ENCODE results near the gene SPDL1. TPM values are rescaled to one million over a fixed set of nuclear protein-coding genes. Genes with fewer than 3 reads are reported as not detected.

Gene SPDL1
- total and polyA plus RNA-seq, 3 experiments from 2014 or later, result 6.6 to 43.1 (median 39.1) TPM

DNA sequence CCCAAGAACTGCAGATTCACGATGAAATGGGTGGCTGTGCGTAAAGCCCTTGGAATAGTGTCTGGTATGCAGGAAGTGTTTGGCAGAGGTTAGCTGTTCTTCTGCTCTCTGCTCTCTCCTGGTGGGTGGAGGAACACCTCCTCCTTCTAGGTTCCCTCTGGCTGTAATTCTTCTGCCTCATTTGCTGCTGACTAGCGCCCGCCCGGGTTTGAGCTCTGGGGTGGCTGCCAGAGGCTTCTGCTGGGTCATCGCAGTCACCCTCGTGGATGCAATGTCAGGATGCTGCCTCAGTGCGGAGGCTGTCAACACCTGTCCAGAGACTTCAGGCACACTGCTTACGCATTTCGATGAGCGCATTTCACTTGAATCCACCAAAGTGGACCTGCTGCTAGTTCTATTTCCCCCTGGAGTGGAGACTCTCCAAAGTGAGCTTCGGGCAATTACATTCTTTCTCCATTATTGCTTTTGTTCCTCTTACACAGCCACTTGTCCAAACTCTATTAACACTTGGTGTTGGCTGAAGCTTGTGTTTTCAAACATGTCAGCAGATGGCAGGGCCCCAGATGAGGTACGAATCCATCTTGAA lies 65.2 kb downstream of the SPDL1 start:
- Mint-ChIP-seq H3K27ac (peak overlapping the region; percentile 38 to 99 (median 92)), H3K9me3 (no peaks in the 10 kb centered on the region), H3K4me1 (peaks cover 94 to 100% (median 99%) of the 10 kb centered on the region in 3 donors), H3K36me3 (peaks cover 0 to 32% (median 9%) of the 10 kb centered on the region in 3 donors), H3K4me3 (peak overlapping the region in 5 of 7 donors; percentile 30 to 89 (median 68)), H3K27me3 (no peaks in the 10 kb centered on the region)
- H3K9me3 ChIP-seq (ENCODE audit: low read length), result no peaks in the 10 kb centered on the region
- H3K4me3 ChIP-seq (ENCODE audit: low read length), result no peak overlapping the region
- H3K4me1 ChIP-seq (ENCODE audit: insufficient read depth, low read length), result peaks cover 69% of the 10 kb centered on the region
- H3K27ac ChIP-seq (ENCODE audit: low read depth, low read length), result no peak overlapping the region
- CTCF ChIA-PET, result interaction anchor here (1.2 kb wide), 1 partner anchor 11 kb away, joined by 4 read pairs; no protein-coding TSS in a partner anchor
- no peak for DNase-seq
- POLR2A ChIA-PET, result interaction anchor here (0.6 kb wide), 1 partner anchor 51 kb away, joined by 3 read pairs; no protein-coding TSS in a partner anchor
- peaks cover 3% of the 10 kb centered on the region for H3K36me3 ChIP-seq (ENCODE audit: insufficient read depth, low read length)
- no peaks in the 10 kb centered on the region for H3K27me3 ChIP-seq (ENCODE audit: insufficient read depth, low read length, poor library complexity, severe bottlenecking)

DNA sequence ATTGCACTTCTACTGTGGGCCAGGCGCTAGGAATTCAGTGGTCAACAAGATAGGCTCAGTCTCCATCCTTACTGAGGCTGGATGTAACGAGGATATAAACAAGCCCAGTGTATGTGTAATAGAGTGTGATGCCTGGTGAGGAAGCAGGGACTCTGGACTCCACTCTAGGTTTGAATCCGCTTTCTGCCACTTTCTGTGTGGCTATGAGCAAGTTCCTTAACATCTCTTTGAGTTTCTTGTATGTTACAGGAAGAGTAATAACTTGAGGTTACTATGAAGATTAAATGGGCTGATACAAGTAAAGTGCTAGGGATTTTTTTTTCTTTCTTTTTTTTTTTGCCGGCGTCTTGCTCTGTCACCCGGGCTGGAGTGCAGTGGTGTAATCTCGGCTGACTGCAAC lies 65.9 kb downstream of the SPDL1 start:
- Histone ChIP-seq H3K27ac (ENCODE audit: low read depth, low read length) (no peak overlapping the region), H3K4me1 (ENCODE audit: insufficient read depth, low read length) (peaks cover 72% of the 10 kb centered on the region), H3K27me3 (ENCODE audit: insufficient read depth, low read length, poor library complexity, severe bottlenecking) (no peaks in the 10 kb centered on the region), H3K36me3 (ENCODE audit: insufficient read depth, low read length) (peaks cover 6% of the 10 kb centered on the region), H3K4me3 (ENCODE audit: low read length) (no peak overlapping the region), H3K9me3 (ENCODE audit: low read length) (no peaks in the 10 kb centered on the region)
- Mint-ChIP-seq H3K36me3 (peaks cover 0 to 35% (median 9%) of the 10 kb centered on the region in 3 donors), H3K4me3 (peak overlapping the region; percentile 5 to 89 (median 67)), H3K4me1 (peaks cover 97 to 100% (median 99%) of the 10 kb centered on the region in 3 donors), H3K9me3 (no peaks in the 10 kb centered on the region), H3K27me3 (no peaks in the 10 kb centered on the region), H3K27ac (peak overlapping the region; percentile 73 to 99 (median 92))
- peak in 2 of 5 donors; percentile 15 to 34 for DNase-seq
- CTCF ChIA-PET, result interaction anchor here (1.2 kb wide), 1 partner anchor 12 kb away, joined by 4 read pairs; no protein-coding TSS in a partner anchor
- POLR2A ChIA-PET, result no interaction called here

GRCh38 chr5:169650701-169651331 lies 67.2 kb downstream of the SPDL1 start:
- H3K9me3 Mint-ChIP-seq, result no peaks in the 10 kb centered on the region
- H3K27ac Mint-ChIP-seq, result peak overlapping the region; percentile 89 to 99 (median 92)
- Histone ChIP-seq H3K9me3 (ENCODE audit: low read length) (no peaks in the 10 kb centered on the region), H3K4me1 (ENCODE audit: insufficient read depth, low read length) (peaks cover 85% of the 10 kb centered on the region), H3K36me3 (ENCODE audit: insufficient read depth, low read length) (peaks cover 18% of the 10 kb centered on the region), H3K27ac (ENCODE audit: low read depth, low read length) (peak overlapping the region; percentile 28), H3K27me3 (ENCODE audit: insufficient read depth, low read length, poor library complexity, severe bottlenecking) (no peaks in the 10 kb centered on the region), H3K4me3 (ENCODE audit: low read length) (no peak overlapping the region)
- peak overlapping the region; percentile 45 to 84 (median 75) for H3K4me3 Mint-ChIP-seq
- no peak for DNase-seq
- peaks cover 0 to 42% (median 12%) of the 10 kb centered on the region in 3 donors for H3K36me3 Mint-ChIP-seq
- H3K27me3 Mint-ChIP-seq, result no peaks in the 10 kb centered on the region
- POLR2A ChIA-PET, result interaction anchor here (0.6 to 0.9 kb wide), 2 partner anchors 13 to 14 kb away, joined by 3 read pairs; no protein-coding TSS in a partner anchor
- H3K4me1 Mint-ChIP-seq, result peaks cover 98 to 100% (median 100%) of the 10 kb centered on the region in 3 donors
- CTCF ChIA-PET, result interaction anchor here (0.9 to 1.1 kb wide), 2 partner anchors 13 to 14 kb away, joined by 3 read pairs; partner anchors contain the start of gene DOCK2

DNA sequence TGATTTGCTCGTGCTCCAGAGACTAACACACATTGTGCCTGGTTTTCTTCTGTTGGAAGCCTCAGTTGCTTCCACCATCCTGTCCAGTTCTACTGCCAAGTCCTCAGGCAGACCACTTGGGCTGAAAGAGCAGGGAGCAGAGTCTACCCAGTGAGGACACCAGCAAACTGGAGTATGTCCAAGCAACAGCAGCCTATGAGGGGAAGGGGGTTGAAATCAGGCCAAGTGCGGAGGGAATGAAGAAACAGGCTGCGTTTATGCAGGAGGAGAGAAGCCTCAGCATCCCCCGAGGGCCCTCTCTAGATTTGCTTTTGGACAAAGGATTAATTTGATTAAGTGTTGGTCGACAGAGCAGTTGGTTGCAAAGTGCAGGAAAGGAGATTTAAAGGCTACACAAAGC lies 68.0 kb downstream of the SPDL1 start:
- Mint-ChIP-seq H3K4me1 (peaks cover 98 to 100% (median 100%) of the 10 kb centered on the region in 3 donors), H3K27ac (peak overlapping the region; percentile 89 to 99 (median 92)), H3K4me3 (peak overlapping the region in 6 of 7 donors; percentile 45 to 77 (median 74)), H3K9me3 (no peaks in the 10 kb centered on the region), H3K36me3 (peaks cover 0 to 45% (median 10%) of the 10 kb centered on the region in 3 donors), H3K27me3 (no peaks in the 10 kb centered on the region)
- H3K36me3 ChIP-seq (ENCODE audit: insufficient read depth, low read length), result peaks cover 18% of the 10 kb centered on the region
- peak overlapping the region; percentile 32 for H3K4me3 ChIP-seq (ENCODE audit: low read length)
- ChIA-PET CTCF (interaction anchor here (1.1 to 1.6 kb wide), 2 partner anchors 14 to 20 kb away, joined by 3 read pairs; no protein-coding TSS in a partner anchor), POLR2A (interaction anchor here (0.6 to 0.9 kb wide), 2 partner anchors 14 to 15 kb away, joined by 3 read pairs; no protein-coding TSS in a partner anchor)
- DNase-seq, result no peak
- H3K9me3 ChIP-seq (ENCODE audit: low read length), result no peaks in the 10 kb centered on the region
- H3K4me1 ChIP-seq (ENCODE audit: insufficient read depth, low read length), result peaks cover 88% of the 10 kb centered on the region
- H3K27me3 ChIP-seq (ENCODE audit: insufficient read depth, low read length, poor library complexity, severe bottlenecking), result no peaks in the 10 kb centered on the region
- H3K27ac ChIP-seq (ENCODE audit: low read depth, low read length), result peak overlapping the region; percentile 28

DNA sequence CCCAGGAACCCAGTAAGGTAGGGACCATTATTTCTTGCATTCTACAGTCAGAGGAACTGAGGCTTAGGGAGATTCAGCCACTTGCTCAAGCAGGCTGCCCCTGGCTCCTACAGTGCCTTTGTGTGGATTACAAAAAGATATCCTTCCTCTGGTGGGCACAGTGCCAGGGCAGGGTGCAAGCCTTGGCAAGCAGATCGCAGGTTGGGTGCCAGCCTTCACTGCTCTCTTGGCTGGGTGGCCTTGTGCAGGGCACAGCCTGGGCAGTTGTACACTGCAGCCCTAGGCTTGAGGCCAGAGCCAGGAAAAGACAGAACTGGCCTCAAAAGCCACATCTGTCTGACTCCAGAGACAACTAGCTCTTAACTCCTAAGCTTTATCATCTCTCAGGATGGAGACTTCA lies 68.5 kb downstream of the SPDL1 start:
- H3K4me1 Mint-ChIP-seq, result peaks cover 98 to 100% (median 100%) of the 10 kb centered on the region in 3 donors
- no peak overlapping the region for H3K4me3 ChIP-seq (ENCODE audit: low read length)
- DNase-seq, result no peak
- peak overlapping the region in 3 of 7 donors; percentile 11 to 73 (median 23) for H3K4me3 Mint-ChIP-seq
- H3K36me3 Mint-ChIP-seq, result peaks cover 0 to 48% (median 10%) of the 10 kb centered on the region in 3 donors
- peaks cover 18% of the 10 kb centered on the region for H3K36me3 ChIP-seq (ENCODE audit: insufficient read depth, low read length)
- H3K4me1 ChIP-seq (ENCODE audit: insufficient read depth, low read length), result peaks cover 88% of the 10 kb centered on the region
- no peaks in the 10 kb centered on the region for H3K9me3 ChIP-seq (ENCODE audit: low read length)
- no peaks in the 10 kb centered on the region for H3K27me3 Mint-ChIP-seq
- H3K27ac Mint-ChIP-seq, result peak overlapping the region; percentile 90 to 99 (median 92)
- CTCF ChIA-PET, result interaction anchor here (1.6 kb wide), 1 partner anchor 19 kb away, joined by 3 read pairs; no protein-coding TSS in a partner anchor
- H3K27me3 ChIP-seq (ENCODE audit: insufficient read depth, low read length, poor library complexity, severe bottlenecking), result no peaks in the 10 kb centered on the region
- POLR2A ChIA-PET, result no interaction called here
- H3K27ac ChIP-seq (ENCODE audit: low read depth, low read length), result no peak overlapping the region
- no peaks in the 10 kb centered on the region for H3K9me3 Mint-ChIP-seq

GRCh38 chr5:169653091-169653490 lies 69.5 kb downstream of the SPDL1 start:
- no peak overlapping the region for H3K27ac ChIP-seq (ENCODE audit: low read depth, low read length)
- peaks cover 96 to 99% (median 97%) of the 10 kb centered on the region in 3 donors for H3K4me1 Mint-ChIP-seq
- no peak overlapping the region for H3K4me3 Mint-ChIP-seq
- CTCF ChIA-PET, result interaction anchor here (1.6 to 2.1 kb wide), 2 partner anchors 16 to 18 kb away, joined by 3 to 4 read pairs; partner anchors contain the start of gene DOCK2
- H3K36me3 ChIP-seq (ENCODE audit: insufficient read depth, low read length), result peaks cover 18% of the 10 kb centered on the region
- peaks cover 86% of the 10 kb centered on the region for H3K4me1 ChIP-seq (ENCODE audit: insufficient read depth, low read length)
- H3K9me3 ChIP-seq (ENCODE audit: low read length), result no peaks in the 10 kb centered on the region
- H3K27me3 ChIP-seq (ENCODE audit: insufficient read depth, low read length, poor library complexity, severe bottlenecking), result no peaks in the 10 kb centered on the region
- H3K4me3 ChIP-seq (ENCODE audit: low read length), result no peak overlapping the region
- DNase-seq, result no peak
- no peaks in the 10 kb centered on the region for H3K27me3 Mint-ChIP-seq
- POLR2A ChIA-PET, result no interaction called here
- no peaks in the 10 kb centered on the region for H3K9me3 Mint-ChIP-seq
- H3K36me3 Mint-ChIP-seq, result peaks cover 0 to 48% (median 4%) of the 10 kb centered on the region in 3 donors
- peak overlapping the region; percentile 90 to 96 (median 92) for H3K27ac Mint-ChIP-seq

Data from CD8-positive, alpha-beta memory T cell (primary cell).